Caco-2 (cell line): ENCODE data around the gene VWA8. TPM values are rescaled to one million over a fixed set of nuclear protein-coding genes. Genes with fewer than 3 reads are reported as not detected.

ENCODE experiments used
- BruUV-seq: library from RNA; stranded (reverse); fragments of 400-500 nt; replicated peaks from 2 replicates; lab custom pipeline; 2021; lab: Mats Ljungman, UMichigan
- CTCF ChIA-PET: fragments of 300-600 bp; sonication (Branson Sonifier 250); formaldehyde crosslinking; loops from one replicate; lab custom pipeline; 2022; ENCODE audit warnings: antibody characterized with exemption; lab: Charles Lee
- POLR2A ChIA-PET: fragments of 300-600 bp; sonication (Branson Sonifier 250); formaldehyde crosslinking; loops from one replicate; lab custom pipeline; 2022; ENCODE audit warnings: antibody characterized with exemption; lab: Charles Lee
- DNase-seq, 2 experiments: peaks; one replicate each; pipeline versions ENCODE4 v3.0.0 to v3.0.0-alpha.2; 2020 to 2022
- H3K27me3 ChIP-seq: replicated peaks from 2 replicates; pipeline ENCODE4 v1.6.0; 2011; ENCODE audit warnings: low read length; ENCODE audit not compliant: control insufficient read depth, insufficient read depth
- H3K36me3 ChIP-seq: 2 replicates; pipeline ENCODE4 v1.5.1; 2011; ENCODE audit warnings: low read length; ENCODE audit not compliant: control insufficient read depth, insufficient read depth
- H3K4me1 ChIP-seq: fragments of 250-450 bp; sonication (Bioruptor Pico); 2 replicates; pipeline ENCODE4 v1.5.1; 2020; ENCODE audit warnings: mild to moderate bottlenecking
- H3K4me3 ChIP-seq: 2 replicates; pipeline ENCODE4 v1.5.1; 2011; ENCODE audit warnings: low read depth, mild to moderate bottlenecking, control low read depth, low read length
- H3K9me3 ChIP-seq: fragments of 250-450 bp; sonication (Bioruptor Pico); 2 replicates; pipeline ENCODE4 v1.5.1; 2020; ENCODE audit warnings: mild to moderate bottlenecking, moderate library complexity
- H3K27ac Mint-ChIP-seq: one replicate; pipeline ENCODE4 v1.8.0; 2022; ENCODE audit warnings: mixed read lengths; ENCODE audit not compliant: unreplicated experiment
- H3K27me3 Mint-ChIP-seq: one replicate; pipeline ENCODE4 v1.8.0; 2022; ENCODE audit warnings: mixed read lengths; ENCODE audit not compliant: insufficient read depth, unreplicated experiment
- H3K36me3 Mint-ChIP-seq: one replicate; pipeline ENCODE4 v1.8.0; 2022; ENCODE audit warnings: mild to moderate bottlenecking, mixed read lengths; ENCODE audit not compliant: insufficient read depth, unreplicated experiment
- H3K4me1 Mint-ChIP-seq: one replicate; pipeline ENCODE4 v1.8.0; 2022; ENCODE audit warnings: low read depth, mixed read lengths; ENCODE audit not compliant: unreplicated experiment
- H3K4me3 Mint-ChIP-seq: one replicate; pipeline ENCODE4 v1.8.0; 2022; ENCODE audit warnings: mild to moderate bottlenecking, moderate library complexity, mixed read lengths; ENCODE audit not compliant: unreplicated experiment
- H3K9me3 Mint-ChIP-seq: one replicate; pipeline ENCODE4 v1.8.0; 2022; ENCODE audit warnings: mixed read lengths; ENCODE audit not compliant: unreplicated experiment
- intact Hi-C: fragments of 100-400 bp; cut with micrococcal nuclease; formaldehyde crosslinking; loops from one replicate; pipeline ENCODE4 v1.10.0; 2022; ENCODE audit not compliant: unreplicated experiment
- total RNA-seq: library from RNA; stranded (reverse); gene quantifications from 2 replicates; pipeline ENCODE4 v1.2.3, GENCODE V29; 2022
- TF ChIP-seq, protein P1 (sequence below), 2 experiments: fragments of 200-600 bp in 1 of 2; IDR thresholded peaks; 1 replicate in 1 of 2; 2 replicates in 1 of 2; pipeline versions ENCODE4 v1.5.1 to v1.8.0; 2011 to 2022; ENCODE audit warnings: antibody characterized with exemption in 1 of 2, control low read depth in 1 of 2, inconsistent platforms in 1 of 2, low read depth in 1 of 2, low read length in 1 of 2, mild to moderate bottlenecking in 1 of 2, moderate library complexity in 1 of 2; ENCODE audit not compliant: insufficient read depth in 1 of 2, severe bottlenecking in 1 of 2, unreplicated experiment in 1 of 2

The VWA8 gene
- total RNA-seq, 1 experiment from 2014 or later = 20.7 TPM

DNA sequence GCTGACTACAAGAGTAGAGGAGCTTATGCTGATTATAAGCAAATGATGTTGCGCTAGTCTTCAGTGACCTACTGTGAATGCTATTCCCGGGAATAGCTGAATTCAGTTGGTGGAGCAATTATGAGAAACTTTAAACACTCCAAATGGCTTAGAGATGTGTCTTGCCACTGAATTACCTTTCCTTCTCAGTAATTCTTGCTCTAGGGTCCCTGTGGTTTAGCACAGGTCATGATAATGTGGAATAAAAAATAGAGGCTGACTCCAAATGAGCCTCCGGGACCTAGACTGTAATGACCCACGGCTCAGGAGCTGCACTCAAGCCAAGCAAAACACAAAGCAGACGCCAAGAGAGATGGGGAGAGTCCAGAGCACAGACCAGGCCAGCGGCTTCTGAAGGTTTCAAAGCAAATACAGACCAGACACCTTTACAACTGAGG lies 378.9 kb downstream of the VWA8 start:
- Histone ChIP-seq H3K27me3 (no peaks in the 10 kb centered on the region), H3K36me3 (no peaks in the 10 kb centered on the region), H3K4me1 (no peaks in the 10 kb centered on the region; the same call in 1 of the 2 replicates), H3K9me3 (no peaks in the 10 kb centered on the region), H3K4me3 (no peak overlapping the region)
- Mint-ChIP-seq H3K27me3 (no peaks in the 10 kb centered on the region), H3K4me1 (no peaks in the 10 kb centered on the region), H3K9me3 (no peaks in the 10 kb centered on the region), H3K27ac (no peak overlapping the region), H3K4me3 (no peak overlapping the region), H3K36me3 (peaks cover 18% of the 10 kb centered on the region)
- DNase-seq = no peak
- TF ChIP-seq, protein P1, sequence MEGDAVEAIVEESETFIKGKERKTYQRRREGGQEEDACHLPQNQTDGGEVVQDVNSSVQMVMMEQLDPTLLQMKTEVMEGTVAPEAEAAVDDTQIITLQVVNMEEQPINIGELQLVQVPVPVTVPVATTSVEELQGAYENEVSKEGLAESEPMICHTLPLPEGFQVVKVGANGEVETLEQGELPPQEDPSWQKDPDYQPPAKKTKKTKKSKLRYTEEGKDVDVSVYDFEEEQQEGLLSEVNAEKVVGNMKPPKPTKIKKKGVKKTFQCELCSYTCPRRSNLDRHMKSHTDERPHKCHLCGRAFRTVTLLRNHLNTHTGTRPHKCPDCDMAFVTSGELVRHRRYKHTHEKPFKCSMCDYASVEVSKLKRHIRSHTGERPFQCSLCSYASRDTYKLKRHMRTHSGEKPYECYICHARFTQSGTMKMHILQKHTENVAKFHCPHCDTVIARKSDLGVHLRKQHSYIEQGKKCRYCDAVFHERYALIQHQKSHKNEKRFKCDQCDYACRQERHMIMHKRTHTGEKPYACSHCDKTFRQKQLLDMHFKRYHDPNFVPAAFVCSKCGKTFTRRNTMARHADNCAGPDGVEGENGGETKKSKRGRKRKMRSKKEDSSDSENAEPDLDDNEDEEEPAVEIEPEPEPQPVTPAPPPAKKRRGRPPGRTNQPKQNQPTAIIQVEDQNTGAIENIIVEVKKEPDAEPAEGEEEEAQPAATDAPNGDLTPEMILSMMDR (IDR thresholded peaks at IDR 0.05; ENCODE audit: insufficient read depth in 1 of 2, low read depth in 1 of 2, low read length in 1 of 2, severe bottlenecking in 1 of 2, unreplicated experiment in 1 of 2) = no peak
- no TSS peak for BruUV-seq
- intact Hi-C loops = no loop called here
- ChIA-PET CTCF (no interaction called here), POLR2A (no interaction called here)

DNA sequence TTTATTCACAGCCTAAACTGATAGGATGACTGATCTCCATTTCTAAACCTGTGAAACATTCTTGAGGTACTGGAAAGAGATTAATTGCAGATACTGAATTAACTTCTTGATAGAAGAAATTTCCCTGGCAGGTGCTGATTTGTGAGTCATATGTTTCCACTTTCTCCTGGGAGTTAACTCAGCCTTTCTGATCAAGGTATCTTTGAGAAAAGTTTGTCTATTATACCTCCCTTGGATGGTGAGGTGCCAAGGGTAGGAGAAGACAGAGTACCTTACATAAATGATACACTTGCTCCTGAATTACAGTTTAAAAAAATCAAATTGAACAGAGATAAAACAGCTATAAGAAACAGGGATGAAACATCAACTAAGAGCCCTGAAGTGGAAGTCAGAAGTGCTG lies 380.6 kb downstream of the VWA8 start:
- Mint-ChIP-seq H3K36me3 (peaks cover 17% of the 10 kb centered on the region), H3K4me3 (no peak overlapping the region), H3K9me3 (no peaks in the 10 kb centered on the region), H3K4me1 (no peaks in the 10 kb centered on the region), H3K27ac (no peak overlapping the region), H3K27me3 (no peaks in the 10 kb centered on the region)
- DNase-seq = no peak
- TF ChIP-seq, protein P1 (IDR thresholded peaks at IDR 0.05; ENCODE audit: insufficient read depth in 1 of 2, low read depth in 1 of 2, low read length in 1 of 2, severe bottlenecking in 1 of 2, unreplicated experiment in 1 of 2) = no peak
- ChIA-PET CTCF (no interaction called here), POLR2A (no interaction called here)
- Histone ChIP-seq H3K4me1 (no peaks in the 10 kb centered on the region; the same call in 1 of the 2 replicates), H3K4me3 (no peak overlapping the region), H3K9me3 (no peaks in the 10 kb centered on the region), H3K36me3 (no peaks in the 10 kb centered on the region), H3K27me3 (no peaks in the 10 kb centered on the region)
- intact Hi-C loops = no loop called here
- no TSS peak for BruUV-seq

DNA sequence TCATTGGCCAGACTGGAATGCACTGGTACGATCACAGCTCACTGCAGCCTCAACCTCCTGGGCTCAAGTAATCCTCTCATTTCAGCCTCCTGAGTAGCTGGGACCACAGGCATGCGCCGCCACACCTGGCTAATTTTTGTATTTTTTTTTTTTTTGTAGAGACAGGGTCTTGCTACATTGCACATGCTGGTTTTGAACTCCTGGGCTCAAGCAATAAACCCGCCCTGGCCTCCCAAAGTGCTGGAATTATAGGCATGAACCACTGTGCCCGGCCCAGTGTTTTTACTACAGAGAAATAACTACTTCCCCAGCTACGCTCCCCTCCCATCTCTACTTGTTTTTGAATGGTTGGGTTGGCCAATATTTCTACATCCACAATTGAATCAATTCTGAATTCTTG lies 381.0 kb downstream of the VWA8 start:
- H3K27me3 Mint-ChIP-seq = no peaks in the 10 kb centered on the region
- H3K36me3 Mint-ChIP-seq = peaks cover 15% of the 10 kb centered on the region
- intact Hi-C loops = no loop called here
- Histone ChIP-seq H3K4me1 (no peaks in the 10 kb centered on the region; the same call in 1 of the 2 replicates), H3K36me3 (no peaks in the 10 kb centered on the region), H3K9me3 (no peaks in the 10 kb centered on the region), H3K27me3 (no peaks in the 10 kb centered on the region), H3K4me3 (no peak overlapping the region)
- no peak for DNase-seq
- H3K27ac Mint-ChIP-seq = no peak overlapping the region
- no peaks in the 10 kb centered on the region for H3K9me3 Mint-ChIP-seq
- POLR2A ChIA-PET = no interaction called here
- BruUV-seq = no TSS peak
- H3K4me3 Mint-ChIP-seq = no peak overlapping the region
- no peaks in the 10 kb centered on the region for H3K4me1 Mint-ChIP-seq
- CTCF ChIA-PET = no interaction called here
- TF ChIP-seq, protein P1 (IDR thresholded peaks at IDR 0.05; ENCODE audit: insufficient read depth in 1 of 2, low read depth in 1 of 2, low read length in 1 of 2, severe bottlenecking in 1 of 2, unreplicated experiment in 1 of 2) = no peak
